ENCODE data around the gene EMD.
A peak's percentile ranks its signal among the peaks of the same experiment; 100 is the strongest.

Gene EMD

DNA sequence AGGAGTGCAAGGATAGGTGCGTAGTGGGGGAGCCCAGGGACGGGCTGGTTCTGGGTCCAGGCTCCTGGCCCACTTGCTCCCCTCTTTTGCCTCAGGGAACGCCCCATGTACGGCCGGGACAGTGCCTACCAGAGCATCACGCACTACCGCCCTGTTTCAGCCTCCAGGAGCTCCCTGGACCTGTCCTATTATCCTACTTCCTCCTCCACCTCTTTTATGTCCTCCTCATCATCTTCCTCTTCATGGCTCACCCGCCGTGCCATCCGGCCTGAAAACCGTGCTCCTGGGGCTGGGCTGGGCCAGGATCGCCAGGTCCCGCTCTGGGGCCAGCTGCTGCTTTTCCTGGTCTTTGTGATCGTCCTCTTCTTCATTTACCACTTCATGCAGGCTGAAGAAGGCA is 1.7 kb downstream of the EMD start:
- Histone ChIP-seq H3K4me1 (ENCODE audit: control insufficient read depth in 2 of 2, insufficient read depth in 1 of 2, low read depth in 1 of 2, low read length in 2 of 2) (peaks cover 10 to 18% of the 10 kb centered on the region in 2 donors), H3K4me2 (ENCODE audit: insufficient read depth, low read length, poor library complexity, severe bottlenecking) (peak overlapping the region; percentile 18), H3K18ac (ENCODE audit: low read length) (no peak overlapping the region), H2AFZ (ENCODE audit: low read length) (no peak overlapping the region), H2BK120ac (ENCODE audit: low read depth, low read length) (no peak overlapping the region), H3K9me3 (replicated peaks in 1 of 2; ENCODE audit: control insufficient read depth in 2 of 2, insufficient read depth in 1 of 2, low read depth in 1 of 2, low read length in 2 of 2) (no peaks in the 10 kb centered on the region), H3K27ac (replicated peaks; ENCODE audit: low read length) (no peak overlapping the region), H4K8ac (ENCODE audit: low read depth, low read length) (no peak overlapping the region), H2BK12ac (ENCODE audit: low read length) (no peak overlapping the region), H2BK15ac (ENCODE audit: low read length) (no peak overlapping the region), H3K4me3 (ENCODE audit: low read length in 2 of 2) (peak overlapping the region in 1 of 2 donors; percentile 86), H3K4ac (ENCODE audit: low read length) (no peak overlapping the region), H2BK5ac (ENCODE audit: low read length) (no peak overlapping the region), H3K14ac (ENCODE audit: low read length) (no peak overlapping the region), H3K79me1 (ENCODE audit: low read depth, low read length) (no peaks in the 10 kb centered on the region), H3K23ac (ENCODE audit: low read depth, low read length, poor library complexity) (no peak overlapping the region), H4K91ac (ENCODE audit: low read depth, low read length, poor library complexity) (no peak overlapping the region), H2AK5ac (ENCODE audit: low read depth, low read length) (no peak overlapping the region), H3K27me3 (ENCODE audit: control insufficient read depth in 3 of 3, insufficient read depth in 3 of 3, low read depth in 1 of 3, low read length in 3 of 3) (no peaks in the 10 kb centered on the region), H3K9ac (ENCODE audit: low read depth, low read length, poor library complexity) (no peak overlapping the region), H3K36me3 (replicated peaks in 1 of 2; ENCODE audit: control insufficient read depth in 2 of 2, insufficient read depth in 2 of 2, low read length in 2 of 2) (peaks cover 0 to 22% of the 10 kb centered on the region in 2 donors)
- DNase-seq (ENCODE audit: low spot score), result no peak
- no CpG with 5 or more reads among the region's 14 CpGs for WGBS, 2 donors (ENCODE audit: extremely low coverage in 2 of 2, insufficient read length in 2 of 2, insufficient replicate concordance in 1 of 2)

DNA sequence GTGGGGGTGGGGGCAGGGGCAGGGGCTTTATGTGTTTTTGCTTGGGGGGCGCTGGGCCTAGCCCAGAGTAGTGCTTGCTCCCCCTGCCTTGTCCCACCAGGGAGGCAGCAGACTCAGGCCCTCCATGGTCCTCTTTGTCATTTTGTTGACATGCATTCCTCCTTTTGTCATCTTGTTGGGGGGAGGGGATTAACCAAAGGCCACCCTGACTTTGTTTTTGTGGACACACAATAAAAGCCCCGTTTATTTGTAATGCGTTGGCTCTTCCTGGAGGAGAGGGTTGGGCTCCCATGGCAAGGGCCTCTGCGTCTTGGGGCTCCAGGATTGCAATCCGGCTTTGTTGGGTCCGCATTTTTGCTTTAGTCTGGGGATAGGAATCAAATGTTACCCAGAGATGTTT is 2.2 kb downstream of the EMD start:
- peaks cover 0 to 22% of the 10 kb centered on the region in 2 donors for H3K36me3 ChIP-seq (replicated peaks in 1 of 2; ENCODE audit: control insufficient read depth in 2 of 2, insufficient read depth in 2 of 2, low read length in 2 of 2)
- H3K23ac ChIP-seq (ENCODE audit: low read depth, low read length, poor library complexity), result no peak overlapping the region
- H4K91ac ChIP-seq (ENCODE audit: low read depth, low read length, poor library complexity), result no peak overlapping the region
- H3K18ac ChIP-seq (ENCODE audit: low read length), result no peak overlapping the region
- peaks cover 10 to 18% of the 10 kb centered on the region in 2 donors for H3K4me1 ChIP-seq (ENCODE audit: control insufficient read depth in 2 of 2, insufficient read depth in 1 of 2, low read depth in 1 of 2, low read length in 2 of 2)
- no peak overlapping the region for H2AK5ac ChIP-seq (ENCODE audit: low read depth, low read length)
- no peak overlapping the region for H2BK15ac ChIP-seq (ENCODE audit: low read length)
- no peaks in the 10 kb centered on the region for H3K79me1 ChIP-seq (ENCODE audit: low read depth, low read length)
- no peak overlapping the region for H3K4me3 ChIP-seq (ENCODE audit: low read length in 2 of 2)
- no peak overlapping the region for H4K8ac ChIP-seq (ENCODE audit: low read depth, low read length)
- no peak overlapping the region for H3K4ac ChIP-seq (ENCODE audit: low read length)
- H3K9me3 ChIP-seq (replicated peaks in 1 of 2; ENCODE audit: control insufficient read depth in 2 of 2, insufficient read depth in 1 of 2, low read depth in 1 of 2, low read length in 2 of 2), result no peaks in the 10 kb centered on the region
- H3K27ac ChIP-seq (replicated peaks; ENCODE audit: low read length), result no peak overlapping the region
- DNase-seq (ENCODE audit: low spot score), result no peak
- H2AFZ ChIP-seq (ENCODE audit: low read length), result no peak overlapping the region
- no peak overlapping the region for H2BK5ac ChIP-seq (ENCODE audit: low read length)
- no CpG with 5 or more reads among the region's 6 CpGs for WGBS, 2 donors (ENCODE audit: extremely low coverage in 2 of 2, insufficient read length in 2 of 2, insufficient replicate concordance in 1 of 2)
- H3K27me3 ChIP-seq (ENCODE audit: control insufficient read depth in 3 of 3, insufficient read depth in 3 of 3, low read depth in 1 of 3, low read length in 3 of 3), result no peaks in the 10 kb centered on the region
- H2BK12ac ChIP-seq (ENCODE audit: low read length), result no peak overlapping the region
- no peak overlapping the region for H2BK120ac ChIP-seq (ENCODE audit: low read depth, low read length)
- H3K9ac ChIP-seq (ENCODE audit: low read depth, low read length, poor library complexity), result no peak overlapping the region
- H3K4me2 ChIP-seq (ENCODE audit: insufficient read depth, low read length, poor library complexity, severe bottlenecking), result peak overlapping the region; percentile 11
- H3K14ac ChIP-seq (ENCODE audit: low read length), result no peak overlapping the region

DNA sequence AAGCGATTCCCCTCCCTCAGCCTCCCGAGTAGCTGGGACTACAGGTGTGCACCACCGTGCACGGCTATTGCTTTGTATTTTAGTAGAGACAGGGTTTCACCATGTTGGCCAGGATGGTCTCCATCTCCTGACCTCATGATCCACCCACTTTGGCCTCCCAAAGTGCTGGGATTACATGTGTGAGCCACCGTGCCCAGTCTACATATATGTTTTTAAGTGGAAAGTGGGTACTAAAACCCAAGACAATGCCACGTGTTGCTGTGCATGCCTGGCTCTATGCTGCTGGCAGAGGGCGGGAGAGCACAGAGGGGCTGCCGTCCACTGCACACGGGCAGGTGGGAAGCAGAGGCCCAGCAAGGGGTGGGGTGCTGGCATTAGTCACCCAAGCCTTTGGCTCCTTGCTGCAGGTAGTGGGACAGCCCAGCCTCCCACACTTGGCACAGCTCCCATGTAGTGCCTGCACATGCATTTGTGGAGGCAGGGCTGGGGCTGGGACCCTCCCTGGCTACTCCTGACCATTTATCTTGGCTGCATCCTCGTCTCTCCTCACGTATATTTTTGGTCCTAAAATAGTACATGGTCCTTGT is 3.5 kb downstream of the EMD start:
- H3K4ac ChIP-seq (ENCODE audit: low read length), result no peak overlapping the region
- H3K79me1 ChIP-seq (ENCODE audit: low read depth, low read length), result no peaks in the 10 kb centered on the region
- DNase-seq (ENCODE audit: low spot score), result no peak
- no peak overlapping the region for H3K27ac ChIP-seq (replicated peaks; ENCODE audit: low read length)
- no peak overlapping the region for H3K14ac ChIP-seq (ENCODE audit: low read length)
- H2AK5ac ChIP-seq (ENCODE audit: low read depth, low read length), result no peak overlapping the region
- H2BK15ac ChIP-seq (ENCODE audit: low read length), result no peak overlapping the region
- H3K9me3 ChIP-seq (replicated peaks in 1 of 2; ENCODE audit: control insufficient read depth in 2 of 2, insufficient read depth in 1 of 2, low read depth in 1 of 2, low read length in 2 of 2), result no peaks in the 10 kb centered on the region
- no peak overlapping the region for H2BK120ac ChIP-seq (ENCODE audit: low read depth, low read length)
- H3K9ac ChIP-seq (ENCODE audit: low read depth, low read length, poor library complexity), result no peak overlapping the region
- H3K18ac ChIP-seq (ENCODE audit: low read length), result no peak overlapping the region
- no CpG with 5 or more reads among the region's 11 CpGs for WGBS, 2 donors (ENCODE audit: extremely low coverage in 2 of 2, insufficient read length in 2 of 2, insufficient replicate concordance in 1 of 2)
- no peak overlapping the region for H2AFZ ChIP-seq (ENCODE audit: low read length)
- H3K27me3 ChIP-seq (ENCODE audit: control insufficient read depth in 3 of 3, insufficient read depth in 3 of 3, low read depth in 1 of 3, low read length in 3 of 3), result no peaks in the 10 kb centered on the region
- H3K36me3 ChIP-seq (replicated peaks in 1 of 2; ENCODE audit: control insufficient read depth in 2 of 2, insufficient read depth in 2 of 2, low read length in 2 of 2), result peaks cover 0 to 22% of the 10 kb centered on the region in 2 donors
- H2BK12ac ChIP-seq (ENCODE audit: low read length), result no peak overlapping the region
- no peak overlapping the region for H3K4me3 ChIP-seq (ENCODE audit: low read length in 2 of 2)
- H3K4me2 ChIP-seq (ENCODE audit: insufficient read depth, low read length, poor library complexity, severe bottlenecking), result no peak overlapping the region
- H3K4me1 ChIP-seq (ENCODE audit: control insufficient read depth in 2 of 2, insufficient read depth in 1 of 2, low read depth in 1 of 2, low read length in 2 of 2), result peaks cover 10 to 18% of the 10 kb centered on the region in 2 donors
- H4K91ac ChIP-seq (ENCODE audit: low read depth, low read length, poor library complexity), result no peak overlapping the region
- H4K8ac ChIP-seq (ENCODE audit: low read depth, low read length), result no peak overlapping the region
- H3K23ac ChIP-seq (ENCODE audit: low read depth, low read length, poor library complexity), result no peak overlapping the region
- H2BK5ac ChIP-seq (ENCODE audit: low read length), result no peak overlapping the region

DNA sequence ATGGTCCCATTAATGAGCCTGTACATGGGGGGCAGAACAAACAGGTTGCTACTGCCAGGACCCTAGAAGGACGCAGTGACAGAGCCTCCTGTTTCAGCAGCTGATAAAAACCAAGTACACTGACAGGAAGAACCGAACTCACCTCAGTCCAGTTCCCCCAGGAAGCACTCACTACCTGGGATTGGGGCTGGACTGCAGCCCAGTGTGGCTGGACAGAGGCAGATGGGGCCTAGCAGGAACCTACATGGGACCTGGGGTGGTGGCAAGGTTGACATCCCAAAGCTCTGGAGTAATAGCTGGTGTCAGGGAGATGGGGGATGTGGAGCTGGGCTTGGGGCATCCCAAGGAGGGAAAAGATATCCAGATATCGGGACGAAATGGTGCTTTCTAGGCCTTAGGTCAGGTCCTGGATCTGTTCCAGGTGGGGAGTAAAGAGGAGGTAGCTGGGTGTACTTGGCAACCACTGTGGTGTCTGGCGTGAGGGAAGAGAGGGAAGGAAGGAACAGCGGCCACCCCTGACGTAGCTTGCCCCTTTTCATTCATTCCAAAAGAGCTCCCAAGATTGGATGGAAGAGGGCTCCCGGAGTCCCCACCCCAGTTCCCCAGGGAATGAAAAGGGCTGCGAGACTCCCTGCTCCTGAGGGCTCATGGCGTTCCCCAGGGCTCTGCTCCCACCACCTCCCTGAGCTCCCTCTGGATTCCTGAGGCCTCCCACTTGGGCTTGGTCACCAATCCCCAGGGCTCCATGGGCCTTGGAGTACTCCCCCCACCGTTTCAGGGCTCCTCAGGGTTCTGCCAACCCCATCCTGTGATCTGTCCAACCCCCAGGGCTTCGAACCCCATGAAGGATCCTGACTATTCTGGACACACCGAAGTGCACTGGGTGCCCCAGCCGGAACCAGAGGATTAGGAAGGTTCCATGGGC is 4.5 kb downstream of the EMD start:
- Histone ChIP-seq H2BK5ac (ENCODE audit: low read length) (no peak overlapping the region), H3K4me1 (ENCODE audit: control insufficient read depth in 2 of 2, insufficient read depth in 1 of 2, low read depth in 1 of 2, low read length in 2 of 2) (peaks cover 8 to 14% of the 10 kb centered on the region in 2 donors), H3K18ac (ENCODE audit: low read length) (no peak overlapping the region), H2BK120ac (ENCODE audit: low read depth, low read length) (no peak overlapping the region), H2AK5ac (ENCODE audit: low read depth, low read length) (no peak overlapping the region), H3K27me3 (ENCODE audit: control insufficient read depth in 3 of 3, insufficient read depth in 3 of 3, low read depth in 1 of 3, low read length in 3 of 3) (no peaks in the 10 kb centered on the region), H3K9me3 (replicated peaks in 1 of 2; ENCODE audit: control insufficient read depth in 2 of 2, insufficient read depth in 1 of 2, low read depth in 1 of 2, low read length in 2 of 2) (no peaks in the 10 kb centered on the region), H2BK12ac (ENCODE audit: low read length) (no peak overlapping the region), H3K23ac (ENCODE audit: low read depth, low read length, poor library complexity) (no peak overlapping the region), H4K8ac (ENCODE audit: low read depth, low read length) (no peak overlapping the region), H2AFZ (ENCODE audit: low read length) (no peak overlapping the region), H3K14ac (ENCODE audit: low read length) (no peak overlapping the region), H3K4me3 (ENCODE audit: low read length in 2 of 2) (no peak overlapping the region), H3K27ac (replicated peaks; ENCODE audit: low read length) (no peak overlapping the region), H3K79me1 (ENCODE audit: low read depth, low read length) (no peaks in the 10 kb centered on the region), H3K9ac (ENCODE audit: low read depth, low read length, poor library complexity) (no peak overlapping the region), H3K4me2 (ENCODE audit: insufficient read depth, low read length, poor library complexity, severe bottlenecking) (no peak overlapping the region), H4K91ac (ENCODE audit: low read depth, low read length, poor library complexity) (no peak overlapping the region), H2BK15ac (ENCODE audit: low read length) (no peak overlapping the region), H3K4ac (ENCODE audit: low read length) (no peak overlapping the region), H3K36me3 (replicated peaks in 1 of 2; ENCODE audit: control insufficient read depth in 2 of 2, insufficient read depth in 2 of 2, low read length in 2 of 2) (peaks cover 0 to 22% of the 10 kb centered on the region in 2 donors)
- no CpG with 5 or more reads among the region's 14 CpGs for WGBS, 2 donors (ENCODE audit: extremely low coverage in 2 of 2, insufficient read length in 2 of 2, insufficient replicate concordance in 1 of 2)
- no peak for DNase-seq (ENCODE audit: low spot score)
